Measurements from ENCODE around the gene BCL2L2.

The BCL2L2 gene

DNA sequence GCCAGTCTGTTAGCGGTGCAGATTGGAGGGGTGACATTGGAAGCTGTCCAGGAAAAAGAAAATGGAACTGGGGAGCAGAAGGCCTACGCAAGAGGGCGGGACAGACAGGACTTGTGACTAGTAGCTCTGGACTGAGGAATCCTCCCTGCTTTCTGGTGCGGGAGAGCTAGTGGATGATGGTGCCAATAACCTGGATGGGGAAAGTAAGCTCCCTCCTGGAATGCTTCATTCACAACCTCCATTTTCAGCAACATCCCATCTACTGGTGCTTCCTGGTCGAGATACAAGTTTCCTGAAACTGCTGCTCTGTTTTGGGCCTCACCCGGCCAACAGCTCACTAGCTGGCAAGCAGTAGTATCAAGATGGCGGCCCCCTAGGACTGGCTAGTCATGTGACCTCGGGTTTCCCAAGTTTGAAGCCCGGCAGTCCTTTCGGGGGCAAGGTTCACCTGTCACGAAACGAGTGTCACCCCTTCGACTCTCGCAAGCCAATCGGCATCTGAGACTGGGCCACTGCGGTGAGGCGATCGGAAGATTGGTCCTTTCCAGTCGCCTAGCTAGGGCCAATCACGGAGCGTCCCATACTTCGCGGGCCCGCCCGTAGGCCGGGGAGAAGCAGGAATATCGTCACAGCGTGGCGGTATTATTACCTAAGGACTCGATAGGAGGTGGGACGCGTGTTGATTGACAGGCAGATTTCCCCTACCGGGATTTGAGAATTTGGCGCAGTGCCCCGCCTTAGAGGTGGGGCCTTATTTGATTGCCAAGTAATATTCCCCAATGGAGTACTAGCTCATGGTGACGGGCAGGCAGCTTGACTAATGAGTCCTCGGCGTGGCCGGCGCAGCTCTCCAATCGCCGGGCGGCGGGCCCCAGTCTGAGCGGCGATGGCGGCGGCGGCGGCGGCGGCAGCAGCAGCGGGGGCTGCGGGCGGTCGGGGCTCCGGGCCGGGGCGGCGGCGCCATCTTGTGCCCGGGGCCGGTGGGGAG is 14.2 kb downstream of the BCL2L2 start, which contains the start of gene PABPN1 (continued):
- TF ChIP-seq, protein P1, sequence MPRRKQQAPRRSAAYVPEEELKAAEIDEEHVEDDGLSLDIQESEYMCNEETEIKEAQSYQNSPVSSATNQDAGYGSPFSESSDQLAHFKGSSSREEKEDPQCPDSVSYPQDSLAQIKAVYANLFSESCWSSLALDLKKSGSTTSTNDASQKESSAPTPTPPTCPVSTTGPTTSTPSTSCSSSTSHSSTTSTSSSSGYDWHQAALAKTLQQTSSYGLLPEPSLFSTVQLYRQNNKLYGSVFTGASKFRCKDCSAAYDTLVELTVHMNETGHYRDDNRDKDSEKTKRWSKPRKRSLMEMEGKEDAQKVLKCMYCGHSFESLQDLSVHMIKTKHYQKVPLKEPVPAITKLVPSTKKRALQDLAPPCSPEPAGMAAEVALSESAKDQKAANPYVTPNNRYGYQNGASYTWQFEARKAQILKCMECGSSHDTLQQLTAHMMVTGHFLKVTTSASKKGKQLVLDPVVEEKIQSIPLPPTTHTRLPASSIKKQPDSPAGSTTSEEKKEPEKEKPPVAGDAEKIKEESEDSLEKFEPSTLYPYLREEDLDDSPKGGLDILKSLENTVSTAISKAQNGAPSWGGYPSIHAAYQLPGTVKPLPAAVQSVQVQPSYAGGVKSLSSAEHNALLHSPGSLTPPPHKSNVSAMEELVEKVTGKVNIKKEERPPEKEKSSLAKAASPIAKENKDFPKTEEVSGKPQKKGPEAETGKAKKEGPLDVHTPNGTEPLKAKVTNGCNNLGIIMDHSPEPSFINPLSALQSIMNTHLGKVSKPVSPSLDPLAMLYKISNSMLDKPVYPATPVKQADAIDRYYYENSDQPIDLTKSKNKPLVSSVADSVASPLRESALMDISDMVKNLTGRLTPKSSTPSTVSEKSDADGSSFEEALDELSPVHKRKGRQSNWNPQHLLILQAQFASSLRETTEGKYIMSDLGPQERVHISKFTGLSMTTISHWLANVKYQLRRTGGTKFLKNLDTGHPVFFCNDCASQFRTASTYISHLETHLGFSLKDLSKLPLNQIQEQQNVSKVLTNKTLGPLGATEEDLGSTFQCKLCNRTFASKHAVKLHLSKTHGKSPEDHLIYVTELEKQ (tag by site-specific recombination; IDR thresholded peaks at IDR 0.05; ENCODE audit: borderline replicate concordance), result no peak
- TF ChIP-seq ZNF174 (tag by site-specific recombination; IDR thresholded peaks at IDR 0.05), result no peak
- no peak for TF ChIP-seq ZNF707 (tag by site-specific recombination; IDR thresholded peaks at IDR 0.05)
- TF ChIP-seq ZNF561 (tag by site-specific recombination; IDR thresholded peaks at IDR 0.05; ENCODE audit: borderline replicate concordance), result peak; percentile 76
- TF ChIP-seq ZNF366 (tag by site-specific recombination; conservative IDR thresholded peaks at IDR 0.05), result peak; percentile 42
- no peak for TF ChIP-seq ZNF677 (tag by site-specific recombination; IDR thresholded peaks at IDR 0.05)
- peak; percentile 45; the same call in 1 of the 2 replicates for TF ChIP-seq ZNF335 (tag by site-specific recombination; conservative IDR thresholded peaks at IDR 0.05)
- no peak for TF ChIP-seq SETDB1 (IDR thresholded peaks at IDR 0.05; ENCODE audit: insufficient read length, low read length)
- no peak for TF ChIP-seq ZNF792 (tag by site-specific recombination; IDR thresholded peaks at IDR 0.05)
- TF ChIP-seq ZNF24 (tag by site-specific recombination; IDR thresholded peaks at IDR 0.05), result peak; percentile 80; the same call in 1 of the 2 replicates
- TF ChIP-seq ZNF658 (tag by site-specific recombination; IDR thresholded peaks at IDR 0.05), result no peak
- TF ChIP-seq ZBTB21 (tag by site-specific recombination; IDR thresholded peaks at IDR 0.05), result peak; percentile 98
- TF ChIP-seq, protein P2, sequence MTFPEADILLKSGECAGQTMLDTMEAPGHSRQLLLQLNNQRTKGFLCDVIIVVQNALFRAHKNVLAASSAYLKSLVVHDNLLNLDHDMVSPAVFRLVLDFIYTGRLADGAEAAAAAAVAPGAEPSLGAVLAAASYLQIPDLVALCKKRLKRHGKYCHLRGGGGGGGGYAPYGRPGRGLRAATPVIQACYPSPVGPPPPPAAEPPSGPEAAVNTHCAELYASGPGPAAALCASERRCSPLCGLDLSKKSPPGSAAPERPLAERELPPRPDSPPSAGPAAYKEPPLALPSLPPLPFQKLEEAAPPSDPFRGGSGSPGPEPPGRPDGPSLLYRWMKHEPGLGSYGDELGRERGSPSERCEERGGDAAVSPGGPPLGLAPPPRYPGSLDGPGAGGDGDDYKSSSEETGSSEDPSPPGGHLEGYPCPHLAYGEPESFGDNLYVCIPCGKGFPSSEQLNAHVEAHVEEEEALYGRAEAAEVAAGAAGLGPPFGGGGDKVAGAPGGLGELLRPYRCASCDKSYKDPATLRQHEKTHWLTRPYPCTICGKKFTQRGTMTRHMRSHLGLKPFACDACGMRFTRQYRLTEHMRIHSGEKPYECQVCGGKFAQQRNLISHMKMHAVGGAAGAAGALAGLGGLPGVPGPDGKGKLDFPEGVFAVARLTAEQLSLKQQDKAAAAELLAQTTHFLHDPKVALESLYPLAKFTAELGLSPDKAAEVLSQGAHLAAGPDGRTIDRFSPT (tag by site-specific recombination; IDR thresholded peaks at IDR 0.05), result no peak
- peak; percentile 100 for TF ChIP-seq ZNF629 (tag by site-specific recombination; IDR thresholded peaks at IDR 0.05)
- TF ChIP-seq KLF8 (tag by site-specific recombination; IDR thresholded peaks at IDR 0.05), result no peak; the same call in 1 of the 2 replicates
- TF ChIP-seq MEIS1 (CRISPR knock-in tag; IDR thresholded peaks at IDR 0.05; ENCODE audit: borderline replicate concordance), result no peak
- no peak for TF ChIP-seq ZFP69B (tag by site-specific recombination; IDR thresholded peaks at IDR 0.05)
- TF ChIP-seq ZNF155 (tag by site-specific recombination; IDR thresholded peaks at IDR 0.05), result no peak
- TF ChIP-seq ZNF184 (tag by site-specific recombination; IDR thresholded peaks at IDR 0.05), result peak; percentile 74
- TF ChIP-seq ZNF37A (tag by site-specific recombination; IDR thresholded peaks at IDR 0.05), result no peak
- no peak for TF ChIP-seq ZNF221 (tag by site-specific recombination; IDR thresholded peaks at IDR 0.05; ENCODE audit: borderline replicate concordance)
- TF ChIP-seq, protein P3, sequence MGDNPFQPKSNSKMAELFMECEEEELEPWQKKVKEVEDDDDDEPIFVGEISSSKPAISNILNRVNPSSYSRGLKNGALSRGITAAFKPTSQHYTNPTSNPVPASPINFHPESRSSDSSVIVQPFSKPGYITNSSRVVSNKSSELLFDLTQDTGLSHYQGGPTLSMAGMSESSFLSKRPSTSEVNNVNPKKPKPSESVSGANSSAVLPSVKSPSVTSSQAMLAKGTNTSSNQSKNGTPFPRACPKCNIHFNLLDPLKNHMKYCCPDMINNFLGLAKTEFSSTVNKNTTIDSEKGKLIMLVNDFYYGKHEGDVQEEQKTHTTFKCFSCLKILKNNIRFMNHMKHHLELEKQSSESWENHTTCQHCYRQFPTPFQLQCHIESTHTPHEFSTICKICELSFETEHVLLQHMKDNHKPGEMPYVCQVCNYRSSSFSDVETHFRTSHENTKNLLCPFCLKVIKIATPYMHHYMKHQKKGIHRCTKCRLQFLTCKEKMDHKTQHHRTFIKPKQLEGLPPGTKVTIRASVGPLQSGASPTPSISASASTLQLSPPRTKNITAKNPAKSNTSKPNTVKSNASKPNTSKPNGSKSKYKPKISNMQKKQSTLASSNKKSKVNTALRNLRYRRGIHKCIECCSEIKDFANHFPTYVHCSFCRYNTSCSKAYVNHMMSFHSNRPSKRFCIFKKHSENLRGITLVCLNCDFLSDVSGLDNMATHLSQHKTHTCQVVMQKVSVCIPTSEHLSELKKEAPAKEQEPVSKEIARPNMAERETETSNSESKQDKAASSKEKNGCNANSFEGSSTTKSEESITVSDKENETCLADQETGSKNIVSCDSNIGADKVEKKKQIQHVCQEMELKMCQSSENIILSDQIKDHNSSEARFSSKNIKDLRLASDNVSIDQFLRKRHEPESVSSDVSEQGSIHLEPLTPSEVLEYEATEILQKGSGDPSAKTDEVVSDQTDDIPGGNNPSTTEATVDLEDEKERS (tag by site-specific recombination; IDR thresholded peaks at IDR 0.05), result no peak
- TF ChIP-seq ZNF830 (tag by site-specific recombination; IDR thresholded peaks at IDR 0.05; ENCODE audit: low read depth), result no peak
- 0 out of 2 replicates have a peak, but pooled peaks have one; percentile 38 for TF ChIP-seq ZBTB48 (tag by site-specific recombination; IDR thresholded peaks at IDR 0.05)
- TF ChIP-seq, protein P4, sequence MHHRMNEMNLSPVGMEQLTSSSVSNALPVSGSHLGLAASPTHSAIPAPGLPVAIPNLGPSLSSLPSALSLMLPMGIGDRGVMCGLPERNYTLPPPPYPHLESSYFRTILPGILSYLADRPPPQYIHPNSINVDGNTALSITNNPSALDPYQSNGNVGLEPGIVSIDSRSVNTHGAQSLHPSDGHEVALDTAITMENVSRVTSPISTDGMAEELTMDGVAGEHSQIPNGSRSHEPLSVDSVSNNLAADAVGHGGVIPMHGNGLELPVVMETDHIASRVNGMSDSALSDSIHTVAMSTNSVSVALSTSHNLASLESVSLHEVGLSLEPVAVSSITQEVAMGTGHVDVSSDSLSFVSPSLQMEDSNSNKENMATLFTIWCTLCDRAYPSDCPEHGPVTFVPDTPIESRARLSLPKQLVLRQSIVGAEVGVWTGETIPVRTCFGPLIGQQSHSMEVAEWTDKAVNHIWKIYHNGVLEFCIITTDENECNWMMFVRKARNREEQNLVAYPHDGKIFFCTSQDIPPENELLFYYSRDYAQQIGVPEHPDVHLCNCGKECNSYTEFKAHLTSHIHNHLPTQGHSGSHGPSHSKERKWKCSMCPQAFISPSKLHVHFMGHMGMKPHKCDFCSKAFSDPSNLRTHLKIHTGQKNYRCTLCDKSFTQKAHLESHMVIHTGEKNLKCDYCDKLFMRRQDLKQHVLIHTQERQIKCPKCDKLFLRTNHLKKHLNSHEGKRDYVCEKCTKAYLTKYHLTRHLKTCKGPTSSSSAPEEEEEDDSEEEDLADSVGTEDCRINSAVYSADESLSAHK (tag by site-specific recombination; IDR thresholded peaks at IDR 0.05), result no peak

All from HEK293 (cell line).